HG03521 (cell line): ENCODE measurements around the gene GALR1.

Experiments
- ATAC-seq: cut with Tn5 transposase; IDR thresholded peaks from one replicate; pipeline ENCODE4 v1.9.1; 2021; ENCODE audit warnings: mild to moderate bottlenecking, moderate library complexity; ENCODE audit not compliant: unreplicated experiment

GALR1 gene

DNA sequence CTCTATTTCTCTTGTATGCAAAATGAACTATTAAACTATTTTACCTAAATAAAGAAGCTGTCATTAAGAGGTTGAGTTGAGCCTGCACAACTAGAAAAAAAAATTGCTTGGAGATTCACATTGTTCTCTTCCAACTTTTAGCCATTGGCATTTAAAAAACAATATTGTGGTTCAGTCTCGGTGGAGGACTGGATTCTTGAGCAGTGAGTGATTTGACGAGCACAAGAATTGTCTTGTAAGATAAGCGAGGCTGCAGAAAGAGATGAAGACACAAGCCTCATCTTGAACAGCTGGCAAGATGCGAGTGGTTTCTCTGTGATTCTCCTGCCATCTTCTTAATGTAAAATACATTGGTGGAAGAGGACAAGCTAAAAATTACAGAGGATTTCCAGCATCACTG is 67.0 kb downstream of the GALR1 start:
- no peak for ATAC-seq

- no peak for ATAC-seq
Measured at GRCh38 chr18:77320971-77321559, 71.4 kb downstream of the GALR1 start.

DNA sequence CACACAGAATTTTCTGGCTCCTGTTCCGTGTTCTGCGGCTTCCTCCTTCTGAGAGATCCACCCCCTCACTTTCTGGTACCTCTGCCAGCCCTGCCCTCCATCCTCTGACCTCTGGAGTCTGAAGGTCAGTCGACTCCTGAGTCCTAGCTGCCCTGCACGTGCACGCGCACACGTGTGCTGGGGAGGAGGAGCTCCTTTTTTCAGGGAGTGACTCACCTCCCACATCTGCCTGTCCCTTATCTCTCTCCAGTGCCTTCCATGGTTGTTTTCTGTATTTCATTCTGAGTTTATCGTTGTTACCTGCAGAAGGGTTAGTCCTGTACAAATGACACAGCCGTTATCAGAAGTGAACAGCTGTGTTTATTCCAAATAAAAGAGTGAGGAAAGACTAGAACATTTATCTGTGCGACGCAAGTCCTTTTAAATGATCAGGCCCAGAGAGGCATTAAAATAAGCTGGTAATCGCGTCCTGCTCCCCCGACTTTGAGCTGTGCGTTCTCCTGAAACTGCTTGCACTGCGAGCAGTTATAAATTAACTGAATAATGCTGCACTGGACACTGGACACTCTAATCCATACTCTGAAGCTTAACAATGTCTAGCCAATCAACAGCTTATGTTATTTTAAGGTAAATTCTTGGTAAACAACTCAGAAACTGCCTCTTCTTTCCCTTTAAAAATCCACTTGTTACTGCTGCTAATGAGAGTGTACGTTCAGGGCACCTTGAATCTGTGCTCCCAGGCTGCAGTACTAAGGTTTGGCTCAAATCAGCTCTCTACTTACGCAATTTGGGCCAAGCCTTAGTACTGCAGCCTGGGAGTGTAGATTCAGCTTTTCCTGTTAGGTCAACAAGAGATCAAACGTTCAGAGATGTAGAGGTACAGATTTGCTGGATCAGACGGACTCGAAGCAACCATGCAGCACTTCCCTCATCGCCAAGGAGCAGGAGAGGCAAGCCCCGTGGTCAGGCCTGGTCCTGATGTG is 72.5 kb downstream of the GALR1 start:
- no peak for ATAC-seq

DNA sequence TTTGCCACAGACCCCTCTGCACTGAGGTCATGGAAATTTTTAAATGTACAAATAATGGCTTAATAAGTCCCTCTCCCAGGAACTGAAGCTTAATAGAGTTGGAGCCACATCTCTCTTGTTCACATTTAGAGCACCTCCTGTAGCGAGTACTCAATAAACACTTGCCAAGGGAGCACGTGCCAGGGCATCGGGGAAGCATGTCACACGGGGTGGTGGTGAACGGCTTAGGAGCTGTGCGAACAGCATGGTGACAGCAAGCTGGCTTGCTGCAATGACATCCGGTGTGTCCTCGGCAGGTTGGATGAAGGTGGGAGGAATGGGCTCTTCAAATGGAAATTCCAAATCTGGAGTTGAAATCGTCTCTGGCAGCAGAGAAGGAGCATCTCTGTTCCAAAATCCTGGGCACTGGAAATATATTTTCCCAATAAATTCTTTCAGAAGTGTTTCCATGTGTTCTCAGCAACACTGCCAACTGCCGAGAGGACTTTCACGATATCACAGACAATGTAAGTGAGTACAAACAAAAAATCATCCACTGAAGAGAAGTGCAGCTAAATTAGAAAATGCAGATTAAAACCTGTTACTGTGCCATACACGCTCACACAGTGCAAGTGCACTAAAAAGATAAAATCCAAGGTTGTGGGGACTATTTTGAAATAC is 74.1 kb downstream of the GALR1 start:
- no peak for ATAC-seq
